ENCODE measurements around the gene KRTAP5-3.

Gene KRTAP5-3

DNA sequence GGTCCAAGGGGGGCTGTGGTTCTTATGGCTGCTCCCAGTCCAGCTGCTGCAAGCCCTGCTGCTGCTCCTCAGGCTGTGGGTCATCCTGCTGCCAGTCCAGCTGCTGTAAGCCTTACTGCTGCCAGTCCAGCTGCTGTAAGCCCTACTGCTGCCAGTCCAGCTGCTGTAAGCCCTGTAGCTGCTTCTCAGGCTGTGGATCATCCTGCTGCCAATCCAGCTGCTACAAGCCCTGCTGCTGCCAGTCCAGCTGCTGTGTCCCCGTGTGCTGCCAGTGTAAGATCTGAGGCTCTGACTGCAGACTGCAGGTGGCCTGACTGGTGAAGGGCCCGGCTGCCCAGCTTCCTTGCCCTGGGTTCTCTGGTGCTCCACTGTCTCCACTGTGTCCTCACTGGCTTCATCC lies 22.0 kb upstream of the KRTAP5-3 start:
- CTCF ChIA-PET: interaction anchor here (1.2 to 7.2 kb wide), 7 partner anchors 9 to 520 kb away, joined by 3 to 67 read pairs (median 4); no protein-coding TSS in a partner anchor
- H3K4me3 ChIP-seq (ENCODE audit: low read depth, low read length): no peak overlapping the region
- no peaks in the 10 kb centered on the region for H3K36me3 ChIP-seq (ENCODE audit: control insufficient read depth in 2 of 2, insufficient read depth in 1 of 2, low read length in 2 of 2)
- no peak overlapping the region for H3K27ac ChIP-seq (ENCODE audit: extremely low read depth, low read depth, low read length)
- POLR2A ChIA-PET: no interaction called here
- H3K4me1 ChIP-seq (ENCODE audit: control insufficient read depth, insufficient read depth, low read length): no peaks in the 10 kb centered on the region
- no peak for TF ChIP-seq ZBTB49 (tag by site-specific recombination; IDR thresholded peaks at IDR 0.05; ENCODE audit: low read depth)
- no peak for TF ChIP-seq ZNF704 (tag by site-specific recombination; IDR thresholded peaks at IDR 0.05)
- TF ChIP-seq, protein P1, sequence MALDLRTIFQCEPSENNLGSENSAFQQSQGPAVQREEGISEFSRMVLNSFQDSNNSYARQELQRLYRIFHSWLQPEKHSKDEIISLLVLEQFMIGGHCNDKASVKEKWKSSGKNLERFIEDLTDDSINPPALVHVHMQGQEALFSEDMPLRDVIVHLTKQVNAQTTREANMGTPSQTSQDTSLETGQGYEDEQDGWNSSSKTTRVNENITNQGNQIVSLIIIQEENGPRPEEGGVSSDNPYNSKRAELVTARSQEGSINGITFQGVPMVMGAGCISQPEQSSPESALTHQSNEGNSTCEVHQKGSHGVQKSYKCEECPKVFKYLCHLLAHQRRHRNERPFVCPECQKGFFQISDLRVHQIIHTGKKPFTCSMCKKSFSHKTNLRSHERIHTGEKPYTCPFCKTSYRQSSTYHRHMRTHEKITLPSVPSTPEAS (tag by site-specific recombination; IDR thresholded peaks at IDR 0.05): no peak
- no peak for TF ChIP-seq SP3 (tag by site-specific recombination; IDR thresholded peaks at IDR 0.05)
- no peak for TF ChIP-seq ZNF548 (tag by site-specific recombination; IDR thresholded peaks at IDR 0.05)
- TF ChIP-seq ZNF658 (tag by site-specific recombination; IDR thresholded peaks at IDR 0.05): no peak
- TF ChIP-seq ZNF146 (tag by site-specific recombination; IDR thresholded peaks at IDR 0.05): no peak
- no peak for TF ChIP-seq ZBTB1 (tag by site-specific recombination; IDR thresholded peaks at IDR 0.05)
- TF ChIP-seq ZNF76 (tag by site-specific recombination; IDR thresholded peaks at IDR 0.05; ENCODE audit: borderline replicate concordance, low read depth): no peak
- no peaks in the 10 kb centered on the region for H3K9me3 ChIP-seq (ENCODE audit: control insufficient read depth, insufficient read depth, low read depth, low read length)

GRCh38 chr11:1629326-1630185 lies 21.3 kb upstream of the KRTAP5-3 start, which contains the start of gene KRTAP5-5:
KRTAP5-5 (plus strand) TSS chr11:1629775; CDS start chr11:1629841, 66 bp downstream.
- Histone ChIP-seq H3K36me3 (ENCODE audit: control insufficient read depth in 2 of 2, insufficient read depth in 1 of 2, low read length in 2 of 2) (no peaks in the 10 kb centered on the region), H3K9me3 (ENCODE audit: control insufficient read depth, insufficient read depth, low read depth, low read length) (no peaks in the 10 kb centered on the region), H3K4me3 (ENCODE audit: low read depth, low read length) (no peak within 1 kb of the TSS), H3K4me1 (ENCODE audit: control insufficient read depth, insufficient read depth, low read length) (no peaks in the 10 kb centered on the region), H3K27ac (ENCODE audit: extremely low read depth, low read depth, low read length) (no peak within 1 kb of the TSS)
- TF ChIP-seq ZSCAN16 (tag by site-specific recombination; IDR thresholded peaks at IDR 0.05): no peak
- no peak for TF ChIP-seq ZNF488 (tag by site-specific recombination; IDR thresholded peaks at IDR 0.05)
- TF ChIP-seq ZNF114 (tag by site-specific recombination; IDR thresholded peaks at IDR 0.05): no peak
- no peak for TF ChIP-seq ZNF140 (tag by site-specific recombination; IDR thresholded peaks at IDR 0.05)
- no peak for TF ChIP-seq IKZF3 (tag by site-specific recombination; IDR thresholded peaks at IDR 0.05)
- no peak for TF ChIP-seq ZNF24 (tag by site-specific recombination; IDR thresholded peaks at IDR 0.05)
- no peak for TF ChIP-seq ZNF776 (tag by site-specific recombination; IDR thresholded peaks at IDR 0.05; ENCODE audit: borderline replicate concordance)
- no peak for TF ChIP-seq ZNF473 (tag by site-specific recombination; IDR thresholded peaks at IDR 0.05)
- TF ChIP-seq SP7 (tag by site-specific recombination; IDR thresholded peaks at IDR 0.05): no peak
- TF ChIP-seq ZNF121 (tag by site-specific recombination; IDR thresholded peaks at IDR 0.05): no peak
- TF ChIP-seq ZNF175 (tag by site-specific recombination; IDR thresholded peaks at IDR 0.05): no peak
- TF ChIP-seq ZNF830 (tag by site-specific recombination; IDR thresholded peaks at IDR 0.05; ENCODE audit: low read depth): no peak
- no peak for TF ChIP-seq ZNF366 (tag by site-specific recombination; conservative IDR thresholded peaks at IDR 0.05)
- TF ChIP-seq KLF1 (tag by site-specific recombination; IDR thresholded peaks at IDR 0.05): no peak
- TF ChIP-seq ZNF555 (tag by site-specific recombination; conservative IDR thresholded peaks at IDR 0.05): no peak
- ChIA-PET POLR2A (no interaction called here), CTCF (interaction anchor here (0.5 to 7.2 kb wide), 15 partner anchors 10 to 495 kb away, joined by 3 to 67 read pairs (median 3); no protein-coding TSS in a partner anchor)

Measured in HEK293 (cell line).